ENCODE data around the gene MICU1.

The MICU1 gene

DNA sequence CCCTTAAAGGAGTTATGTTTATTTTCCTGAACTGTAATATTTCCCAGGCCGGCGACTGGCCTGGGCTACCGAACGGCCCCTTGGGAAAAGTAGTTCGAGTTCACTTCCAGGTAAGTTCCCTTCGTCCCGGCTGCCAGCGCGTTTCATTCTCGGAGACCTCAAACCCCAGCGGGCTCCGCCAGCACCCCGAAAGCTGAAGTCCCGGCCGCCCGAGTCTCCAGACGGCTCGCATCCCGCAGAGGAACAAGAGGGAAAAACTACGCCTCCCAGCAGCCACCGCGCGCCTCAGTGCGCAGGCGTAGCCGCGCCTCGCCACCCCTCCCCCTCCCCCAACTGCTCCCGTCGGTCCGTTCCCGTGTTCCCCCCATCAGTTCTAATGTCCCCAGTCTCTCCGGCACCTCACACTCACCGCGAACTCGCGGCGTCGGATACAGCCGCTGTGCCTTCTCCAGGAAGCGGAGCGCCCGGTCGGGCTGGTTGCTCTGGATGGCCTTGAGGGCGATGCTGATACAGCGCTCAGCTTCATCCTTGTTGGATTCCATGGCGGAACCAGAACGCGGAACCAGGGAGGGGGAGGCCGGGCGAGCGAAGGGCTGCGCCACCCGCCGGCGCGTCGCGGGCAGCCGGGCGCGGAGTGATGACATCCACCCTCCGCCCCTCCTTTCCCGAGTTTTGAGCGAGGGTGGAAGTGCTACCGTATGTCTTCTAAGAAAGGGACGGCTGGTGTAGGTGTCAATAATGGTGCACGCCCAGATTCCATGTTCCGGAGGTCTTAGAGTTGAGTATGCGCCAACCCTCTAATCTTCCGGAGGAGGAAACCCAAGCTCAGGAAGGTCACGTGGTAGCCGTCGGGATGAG lies 271.3 kb downstream of the MICU1 start, which contains the start of gene DNAJB12:
TSS of gene DNAJB12 (minus strand) at position 564 of the 858 bp plus-strand sequence. CDS start at position 542, 22 bp downstream.
- in situ Hi-C loops (cut with HindIII; ENCODE audit: low sequenced_read_pairs) = no loop called here

DNA sequence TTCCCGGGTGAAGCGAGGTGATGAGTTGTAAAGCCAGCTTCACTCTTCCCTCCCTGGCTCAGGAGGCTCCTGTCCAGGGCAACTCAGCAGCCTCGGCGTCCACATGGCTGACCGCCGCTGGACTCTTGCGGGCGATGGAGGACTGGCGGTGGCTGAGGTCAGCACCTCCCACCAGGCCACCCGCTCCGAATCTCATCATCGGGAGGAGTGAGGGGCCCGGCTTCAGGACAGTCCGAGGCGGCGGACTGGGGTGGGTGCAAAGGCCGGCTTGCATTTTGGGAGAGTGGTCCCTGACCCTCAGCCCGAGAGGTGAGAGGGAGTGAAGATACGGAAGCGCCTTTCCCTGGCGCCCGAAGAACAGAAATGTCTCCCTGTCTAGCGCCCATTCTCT lies 271.9 kb downstream of the MICU1 start:
- in situ Hi-C loops (cut with HindIII; ENCODE audit: low sequenced_read_pairs) = no loop called here

DNA sequence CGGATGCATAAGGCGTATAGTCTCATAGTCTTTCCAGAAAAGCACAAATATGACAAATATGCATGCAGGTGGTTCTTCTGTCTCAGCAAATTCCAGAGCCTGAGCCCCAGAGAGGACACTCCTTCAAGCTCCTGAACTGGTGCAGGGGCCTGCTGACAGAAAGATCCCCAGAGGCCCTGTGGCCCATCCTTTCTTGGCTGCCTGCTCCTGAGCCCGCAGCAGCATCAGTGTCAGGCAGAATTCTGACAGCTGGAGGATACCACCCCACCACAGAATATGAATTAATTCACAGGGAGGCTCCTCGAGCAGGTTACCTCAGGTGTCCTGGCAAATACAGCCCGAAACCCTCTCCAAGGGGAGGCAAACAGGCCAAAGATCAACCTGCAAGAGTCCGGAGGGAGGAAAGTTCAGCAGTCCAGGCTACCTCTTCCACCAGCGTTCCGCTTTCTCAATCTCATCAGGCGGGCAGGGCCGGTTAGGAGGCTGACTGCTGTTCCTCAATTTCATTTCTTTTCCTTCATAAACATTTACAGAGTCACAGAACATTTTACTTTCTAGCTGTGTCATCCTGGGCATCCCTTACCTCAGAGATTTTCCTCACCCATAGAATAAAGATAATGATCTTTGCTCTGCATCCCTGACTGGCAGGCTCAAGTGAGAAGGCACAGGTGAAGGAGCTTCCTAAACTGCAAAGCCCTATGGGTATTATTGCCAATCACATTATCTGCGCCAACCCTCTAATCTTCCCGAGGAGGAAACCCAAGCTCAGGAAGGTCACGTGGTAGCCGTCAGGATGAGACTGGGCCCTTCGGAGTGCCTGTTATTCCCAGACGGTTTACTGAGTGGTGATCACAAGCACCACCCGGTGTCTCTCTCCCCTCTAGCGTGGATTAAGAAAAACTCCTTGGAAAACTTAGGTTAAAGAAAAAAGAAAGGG lies 272.6 kb downstream of the MICU1 start:
- in situ Hi-C loops (cut with HindIII; ENCODE audit: low sequenced_read_pairs) = no loop called here

GRCh38 chr10:72351479-72351878 lies 274.4 kb downstream of the MICU1 start:
- in situ Hi-C loops (cut with HindIII; ENCODE audit: low sequenced_read_pairs) = no loop called here

- in situ Hi-C loops (cut with HindIII; ENCODE audit: low sequenced_read_pairs) = loop anchor here (10.0 kb wide), 1 partner anchor 225 kb away; no protein-coding TSS in a partner anchor
Observed at GRCh38 chr10:72349438-72349837, 276.4 kb downstream of the MICU1 start.

DNA sequence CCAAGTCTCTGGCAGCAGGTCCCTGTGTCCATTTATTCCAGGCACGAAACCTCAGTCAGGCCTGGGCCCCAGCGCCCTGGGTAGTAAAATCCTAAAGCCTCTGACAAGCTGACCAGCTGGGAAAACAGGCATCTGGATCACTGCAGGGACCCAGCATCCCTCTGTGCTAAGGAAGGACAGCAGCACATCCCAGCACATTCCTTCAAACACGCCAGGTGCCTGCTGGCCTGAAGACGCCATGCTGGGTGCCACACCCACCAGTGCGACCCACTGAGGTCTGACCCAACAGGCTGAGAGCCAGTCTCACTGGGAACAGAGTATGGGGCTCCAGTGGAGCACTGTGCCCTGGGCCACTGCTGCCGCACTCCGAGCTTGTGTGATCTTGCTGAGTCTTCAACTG lies 277.6 kb downstream of the MICU1 start:
- in situ Hi-C loops (cut with HindIII; ENCODE audit: low sequenced_read_pairs) = loop anchor here (10.0 kb wide), 1 partner anchor 223 kb away; no protein-coding TSS in a partner anchor

DNA sequence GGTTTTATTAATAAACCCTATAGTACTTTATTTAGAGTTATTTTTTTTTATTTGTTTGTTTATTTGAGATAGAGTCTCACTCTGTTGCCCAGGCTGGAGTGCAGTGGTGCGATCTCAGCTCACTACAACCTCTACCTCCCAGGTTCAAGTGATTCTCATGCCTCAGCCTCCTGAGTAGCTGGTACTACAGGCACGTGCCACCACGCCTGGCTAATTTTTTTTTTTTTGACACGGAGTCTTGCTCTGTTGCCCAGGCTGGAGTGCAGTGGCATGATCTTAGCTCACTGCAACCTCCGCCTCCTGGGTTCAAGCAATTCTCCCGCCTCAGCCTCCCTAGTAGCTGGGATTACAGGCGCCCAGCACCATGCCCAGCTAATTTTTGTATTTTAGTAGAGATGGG lies 279.8 kb downstream of the MICU1 start:
- in situ Hi-C loops (cut with HindIII; ENCODE audit: low sequenced_read_pairs) = loop anchor here (10.0 kb wide), 1 partner anchor 221 kb away; no protein-coding TSS in a partner anchor

- in situ Hi-C loops (cut with HindIII; ENCODE audit: low sequenced_read_pairs) = loop anchor here (5.0 to 10.0 kb wide), 2 partner anchors 220 to 393 kb away; no protein-coding TSS in a partner anchor
Observed at GRCh38 chr10:72344932-72345331, 280.9 kb downstream of the MICU1 start.

- in situ Hi-C loops (cut with HindIII; ENCODE audit: low sequenced_read_pairs) = loop anchor here (5.0 to 10.0 kb wide), 2 partner anchors 218 to 391 kb away; no protein-coding TSS in a partner anchor
Observed at GRCh38 chr10:72342911-72343310, 283.0 kb downstream of the MICU1 start.

DNA sequence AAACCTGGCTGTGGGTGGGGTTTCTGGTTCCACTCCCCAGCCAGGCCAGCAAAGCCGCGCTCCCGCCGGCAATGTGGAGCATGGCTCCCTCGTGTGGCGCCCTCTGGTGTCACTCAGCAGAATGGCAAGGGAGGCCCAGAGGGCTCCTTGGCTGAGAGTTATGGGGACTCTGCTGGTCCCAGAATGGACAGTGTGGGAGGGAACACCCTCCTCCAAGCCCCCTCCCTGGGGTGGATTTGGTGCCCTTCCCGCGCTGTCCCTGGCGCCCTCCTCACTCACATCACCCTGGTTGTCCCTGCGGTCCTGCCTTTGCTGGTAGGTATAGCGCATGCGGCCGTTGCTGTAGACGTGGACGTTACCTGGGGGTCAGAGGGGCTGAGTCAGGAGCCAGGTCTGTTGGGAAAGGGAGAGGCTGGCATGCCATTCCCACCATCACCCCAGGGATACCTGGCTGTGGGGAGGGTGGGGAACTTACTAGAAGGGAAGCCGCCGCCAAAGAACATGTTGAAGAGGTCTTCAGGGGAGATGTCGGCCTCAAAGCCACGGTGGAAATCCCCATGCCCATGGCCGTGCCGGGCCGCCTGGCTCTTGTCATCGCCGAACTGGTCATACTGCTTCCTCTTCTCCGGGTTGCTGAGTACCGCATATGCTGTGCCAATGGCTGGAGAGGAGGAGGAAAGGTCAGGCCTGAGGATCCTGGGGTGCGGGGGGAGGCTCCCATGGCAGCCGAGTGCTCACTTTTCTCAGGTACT lies 285.2 kb downstream of the MICU1 start:
- in situ Hi-C loops (cut with HindIII; ENCODE audit: low sequenced_read_pairs) = loop anchor here (5.0 to 10.0 kb wide), 2 partner anchors 216 to 388 kb away; no protein-coding TSS in a partner anchor

- in situ Hi-C loops (cut with HindIII; ENCODE audit: low sequenced_read_pairs) = no loop called here
Observed at GRCh38 chr10:72338180-72338579, 287.7 kb downstream of the MICU1 start.

DNA sequence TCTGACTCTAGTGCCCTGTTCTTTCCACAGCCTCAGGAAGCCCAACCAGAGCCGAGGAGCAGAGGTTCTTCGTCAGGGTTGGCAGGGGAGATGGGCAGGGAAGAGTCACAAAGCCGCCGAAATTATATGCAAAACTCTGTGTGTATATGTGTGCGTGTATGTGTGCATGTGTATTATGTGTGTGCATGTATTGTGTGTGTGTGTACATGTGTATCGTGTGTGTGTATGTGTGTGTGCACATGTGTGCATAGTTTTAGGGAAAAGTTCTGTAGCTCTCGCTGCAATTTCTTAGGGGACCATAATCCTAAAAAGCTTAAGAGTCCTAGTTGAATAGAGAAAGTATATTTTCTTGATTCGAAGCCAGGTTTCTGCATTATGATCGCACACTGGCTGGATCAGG lies 288.2 kb downstream of the MICU1 start:
- in situ Hi-C loops (cut with HindIII; ENCODE audit: low sequenced_read_pairs) = no loop called here

GRCh38 chr10:72337039-72337629 lies 288.7 kb downstream of the MICU1 start:
- in situ Hi-C loops (cut with HindIII; ENCODE audit: low sequenced_read_pairs) = no loop called here

- in situ Hi-C loops (cut with HindIII; ENCODE audit: low sequenced_read_pairs) = no loop called here
Observed at GRCh38 chr10:72336259-72337038, 289.4 kb downstream of the MICU1 start.

- in situ Hi-C loops (cut with HindIII; ENCODE audit: low sequenced_read_pairs) = no loop called here
Observed at GRCh38 chr10:72335394-72336258, 290.3 kb downstream of the MICU1 start.

DNA sequence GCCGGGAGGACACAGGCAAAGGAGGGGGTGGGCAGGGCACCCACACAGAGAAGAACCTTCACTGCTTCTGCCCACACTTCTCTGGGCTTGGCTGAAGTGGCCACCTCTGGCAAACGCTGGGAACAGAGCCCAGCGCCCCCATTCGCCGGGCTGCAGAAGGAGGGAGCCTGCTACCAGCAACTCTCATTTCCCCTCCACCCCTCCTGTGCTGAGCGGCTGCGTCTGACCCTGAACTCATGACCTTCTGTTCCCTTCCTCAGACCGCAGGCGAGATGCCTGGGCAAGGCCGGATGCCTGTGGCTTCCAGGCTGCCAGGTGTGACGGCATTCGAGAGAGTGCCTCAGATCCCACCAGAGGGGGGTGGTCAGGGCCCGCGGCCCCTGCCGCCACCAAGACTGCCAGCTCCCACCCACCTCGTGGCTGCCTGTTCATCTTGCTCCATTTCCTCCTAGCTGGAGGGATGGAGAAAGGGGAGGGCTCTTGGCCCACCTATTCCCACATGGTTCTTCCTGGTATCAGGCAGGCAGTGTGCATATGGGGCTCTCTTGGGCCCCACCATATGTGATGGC lies 291.0 kb downstream of the MICU1 start:
- in situ Hi-C loops (cut with HindIII; ENCODE audit: low sequenced_read_pairs) = no loop called here

- in situ Hi-C loops (cut with HindIII; ENCODE audit: low sequenced_read_pairs) = no loop called here
Observed at GRCh38 chr10:72334196-72334824, 291.6 kb downstream of the MICU1 start.
